HepG2 (cell line): ENCODE measurements around the gene GPATCH3. TPM values are rescaled to one million over a fixed set of nuclear protein-coding genes. Genes with fewer than 3 reads are reported as not detected.

Source experiments
- ATAC-seq: fragments of 200-7000 bp; cut with Tn5 transposase; 3 replicates; pipeline ENCODE4 v1.9.1; 2020; ENCODE audit warnings: mild to moderate bottlenecking, moderate library complexity
- BruUV-seq: library from RNA; stranded (reverse); fragments of 400-500 nt; replicated peaks from 2 replicates; lab custom pipeline; 2021; lab: Mats Ljungman, UMichigan
- CTCF ChIA-PET: fragments of 300-600 bp; formaldehyde crosslinking; extraction: SDS; loops from one replicate; lab custom pipeline; 2021; ENCODE audit warnings: low total read pairs, inconsistent platforms, low intra/inter-chr PET ratio; lab: Yijun Ruan, JAX
- POLR2A ChIA-PET: fragments of 350-600 bp; sonication (Branson Sonifier 250); formaldehyde crosslinking; loops from one replicate; lab custom pipeline; 2020; ENCODE audit warnings: antibody characterized with exemption, inconsistent platforms; lab: Yijun Ruan, JAX
- DNase-seq: peaks from one replicate; pipeline ENCODE4 v3.0.0-alpha.2; 2015; ENCODE audit warnings: low spot score
- FAIRE-seq: peaks from 3 replicates; lab custom pipeline; 2011; peaks lifted over from hg19 to GRCh38; lab: Jason Lieb, UNC
- H2AFZ ChIP-seq: one replicate; pipeline ENCODE4 v1.6.1; 2011; ENCODE audit warnings: low read length, inconsistent platforms
- H3K27ac ChIP-seq: fragments of 300-600 bp; 3 replicates; pipeline ENCODE4 v1.8.0; 2011; ENCODE audit warnings: mixed run types, mild to moderate bottlenecking, mixed read lengths, low read length, inconsistent platforms; ENCODE audit not compliant: insufficient read depth; ENCODE audit errors: extremely low read length
- H3K27me3 ChIP-seq, 2 experiments: fragments of 200-600 bp in 1 of 2; 2 replicates in 1 of 2; 3 replicates in 1 of 2; pipeline versions ENCODE4 v1.6.0 to v1.8.0; 2011; ENCODE audit warnings: low read length in 2 of 2, mild to moderate bottlenecking in 2 of 2, moderate library complexity in 2 of 2, inconsistent platforms in 1 of 2; ENCODE audit not compliant: insufficient read depth in 2 of 2, control insufficient read depth in 1 of 2
- H3K36me3 ChIP-seq, 2 experiments: fragments of 200-600 bp in 1 of 2; replicated peaks in 1 of 2; 2 replicates in 1 of 2; 3 replicates in 1 of 2; pipeline versions ENCODE4 v1.5.1 to v1.8.0; 2011; ENCODE audit warnings: low read length in 2 of 2, inconsistent platforms in 1 of 2; ENCODE audit not compliant: insufficient read depth in 2 of 2, control insufficient read depth in 1 of 2
- H3K4me1 ChIP-seq: 2 replicates; pipeline ENCODE4 v1.5.1; 2012; ENCODE audit warnings: low read length, inconsistent platforms; ENCODE audit not compliant: insufficient read depth
- H3K4me2 ChIP-seq: 2 replicates; pipeline ENCODE4 v1.6.0; 2011; ENCODE audit warnings: low read depth, low read length, inconsistent platforms
- H3K4me3 ChIP-seq, 3 experiments: fragments of 200-600 bp in 1 of 3; sonication (generic), shearing (Covaris generic) in 1 of 3; replicated peaks in 1 of 3; 2 replicates each; pipeline ENCODE4 v1.5.1; 2011 to 2016; ENCODE audit warnings: low read length in 3 of 3, inconsistent platforms in 2 of 3, low read depth in 2 of 3, mild to moderate bottlenecking in 2 of 3, control low read depth in 1 of 3, mixed read lengths in 1 of 3; ENCODE audit not compliant: insufficient read depth in 1 of 3
- H3K79me2 ChIP-seq: one replicate; pipeline ENCODE4 v1.6.1; 2011; ENCODE audit warnings: low read length, inconsistent platforms; ENCODE audit not compliant: insufficient read depth
- H3K9ac ChIP-seq: 2 replicates; pipeline ENCODE4 v1.6.0; 2011; ENCODE audit warnings: mild to moderate bottlenecking, low read depth, low read length, inconsistent platforms; ENCODE audit not compliant: insufficient read depth
- H3K9me3 ChIP-seq: 2 replicates; pipeline ENCODE4 v1.5.1; 2012; ENCODE audit warnings: mild to moderate bottlenecking, low read length
- H4K20me1 ChIP-seq: 2 replicates; pipeline ENCODE4 v1.6.0; 2011; ENCODE audit warnings: inconsistent platforms, mild to moderate bottlenecking, low read length, moderate library complexity; ENCODE audit not compliant: insufficient read depth
- CREM ChIP-seq, 2 experiments: sonication (generic) in 1 of 2; formaldehyde crosslinking in 1 of 2; IDR thresholded peaks; 2 replicates each; pipeline versions ENCODE4 v1.4.0 to v1.6.1; 2016 to 2020; ENCODE audit warnings: antibody characterized with exemption in 1 of 2, mild to moderate bottlenecking in 1 of 2, missing genetic modification reagents in 1 of 2
- HHEX ChIP-seq: IDR thresholded peaks from 2 replicates; pipeline ENCODE4 v1.6.1; 2016; ENCODE audit warnings: control low read depth
- HIVEP1 ChIP-seq: sonication (generic); formaldehyde crosslinking; IDR thresholded peaks from 2 replicates; pipeline ENCODE4 v1.4.0; 2020; ENCODE audit warnings: mild to moderate bottlenecking, missing genetic modification reagents
- KDM4B ChIP-seq: sonication (generic); formaldehyde crosslinking; IDR thresholded peaks from 2 replicates; pipeline ENCODE4 v1.4.0; 2020; ENCODE audit warnings: missing genetic modification reagents
- MZF1 ChIP-seq: sonication (generic); formaldehyde crosslinking; IDR thresholded peaks from 2 replicates; pipeline ENCODE4 v1.8.1; 2023; ENCODE audit warnings: mild to moderate bottlenecking, missing genetic modification reagents, borderline replicate concordance
- PHF20 ChIP-seq: sonication (generic); formaldehyde crosslinking; IDR thresholded peaks from 2 replicates; pipeline ENCODE4 v1.5.0; 2020; ENCODE audit warnings: mild to moderate bottlenecking, missing genetic modification reagents
- REPIN1 ChIP-seq: sonication (generic); formaldehyde crosslinking; IDR thresholded peaks from 2 replicates; pipeline ENCODE4 v1.8.0; 2022; ENCODE audit warnings: missing genetic modification reagents, low read depth, mild to moderate bottlenecking, borderline replicate concordance
- ZNF180 ChIP-seq: sonication (generic); formaldehyde crosslinking; IDR thresholded peaks from 2 replicates; pipeline ENCODE4 v1.4.0; 2020; ENCODE audit warnings: low read depth, missing genetic modification reagents, borderline replicate concordance
- ZNF431 ChIP-seq: sonication (generic); formaldehyde crosslinking; IDR thresholded peaks from 2 replicates; pipeline ENCODE4 v1.9.0; 2022; ENCODE audit warnings: missing genetic modification reagents, low read depth, mild to moderate bottlenecking, borderline replicate concordance
- ZNF615 ChIP-seq: sonication (generic); formaldehyde crosslinking; IDR thresholded peaks from 2 replicates; pipeline ENCODE4 v1.5.0; 2020; ENCODE audit warnings: mild to moderate bottlenecking, missing genetic modification reagents, borderline replicate concordance
- WGBS: methylation state at CpG from one replicate; pipeline ENCODE4 v1.1.6; 2017; ENCODE audit warnings: low lambda C conversion rate; 5-methylcytosine and 5-hydroxymethylcytosine counted together
- in situ Hi-C: cut with HindIII; loops from 2 replicates; pipeline ENCODE4 v1.10.0; 2017; ENCODE audit warnings: low pct_unique_long_range_greater_than_20kb; ENCODE audit not compliant: extremely low pct_ligation_motif_present
- intact Hi-C: fragments of 100-400 bp; cut with micrococcal nuclease; formaldehyde crosslinking; loops from one replicate; pipeline ENCODE4 v1.10.0; 2022; ENCODE audit not compliant: unreplicated experiment
- polyA plus RNA-seq, 8 experiments: library from polyadenylated mRNA; depleted of rRNA in 3 of 8; stranded (reverse) in 7 of 8; unstranded in 1 of 8; fragments of >200 nt; fragmentation: Illumina TruSeq in 4 of 8; extraction: Trizol in 4 of 8; gene quantifications; 2 replicates each; pipeline versions ENCODE4 v1.2.1 to v1.2.3, GENCODE V29; 2011 to 2016; ENCODE audit warnings: low read depth in 4 of 8, missing spikeins in 1 of 8, mixed read lengths in 1 of 8; ENCODE audit not compliant: insufficient read depth in 1 of 8
- total RNA-seq, 5 experiments: library from RNA; depleted of rRNA; stranded (reverse); fragments of >200 nt; fragmentation: Illumina TruSeq; extraction: Trizol; gene quantifications; 2 replicates each; pipeline ENCODE4 v1.2.3, GENCODE V29; 2016; ENCODE audit warnings: low read depth in 1 of 5
- TF ChIP-seq, protein P1 (sequence below): IDR thresholded peaks from 2 replicates; pipeline ENCODE4 v1.6.1; 2016; ENCODE audit warnings: missing compliant biosample characterization, missing genetic modification reagents, borderline replicate concordance

The GPATCH3 gene
- total and polyA plus RNA-seq, 2 of the 13 experiments (the other 11 are each of a cell fraction or from before 2014, with no cell fraction given): 8.3 to 11.0 TPM

- ChIA-PET POLR2A (interaction anchor here (0.8 kb wide), 2 partner anchors 23 to 52 kb away, joined by 3 read pairs; partner anchors contain the start of gene NR0B2), CTCF (interaction anchor here (1.1 kb wide), 1 partner anchor 16 kb away, joined by 4 read pairs; no protein-coding TSS in a partner anchor)
- Histone ChIP-seq H3K4me2 (peak overlapping the region; percentile 99), H3K36me3 (no peaks in the 10 kb centered on the region), H3K9me3 (no peaks in the 10 kb centered on the region), H3K4me3 (0 out of 6 replicates have a peak overlapping the region, but pooled peaks of 1 of the 3 experiments have one; percentile 3), H2AFZ (no peak overlapping the region), H3K79me2 (no peaks in the 10 kb centered on the region), H3K27ac (no peak overlapping the region), H3K9ac (no peak overlapping the region; the same call in 1 of the 2 replicates), H4K20me1 (no peaks in the 10 kb centered on the region), H3K4me1 (peaks cover 47% of the 10 kb centered on the region), H3K27me3 (no peaks in the 10 kb centered on the region)
- intact Hi-C loops: no loop called here
- DNase-seq (no peak), FAIRE-seq (no peak), ATAC-seq (no peak)
- 45% methylated on average over 5 of the region's 7 CpGs for WGBS
- in situ Hi-C loops: no loop called here
- no peak for TF ChIP-seq CREM (IDR thresholded peaks at IDR 0.05)
- no peak for TF ChIP-seq CREM (CRISPR knock-in tag; IDR thresholded peaks at IDR 0.05)
- no peak for TF ChIP-seq HIVEP1 (CRISPR knock-in tag)
- no peak for TF ChIP-seq ZNF431
- TF ChIP-seq ZNF180 (CRISPR knock-in tag): no peak
- no peak for TF ChIP-seq REPIN1 (CRISPR knock-in tag)
- no peak for TF ChIP-seq HHEX
- TF ChIP-seq ZNF615: no peak
- TF ChIP-seq, protein P1, sequence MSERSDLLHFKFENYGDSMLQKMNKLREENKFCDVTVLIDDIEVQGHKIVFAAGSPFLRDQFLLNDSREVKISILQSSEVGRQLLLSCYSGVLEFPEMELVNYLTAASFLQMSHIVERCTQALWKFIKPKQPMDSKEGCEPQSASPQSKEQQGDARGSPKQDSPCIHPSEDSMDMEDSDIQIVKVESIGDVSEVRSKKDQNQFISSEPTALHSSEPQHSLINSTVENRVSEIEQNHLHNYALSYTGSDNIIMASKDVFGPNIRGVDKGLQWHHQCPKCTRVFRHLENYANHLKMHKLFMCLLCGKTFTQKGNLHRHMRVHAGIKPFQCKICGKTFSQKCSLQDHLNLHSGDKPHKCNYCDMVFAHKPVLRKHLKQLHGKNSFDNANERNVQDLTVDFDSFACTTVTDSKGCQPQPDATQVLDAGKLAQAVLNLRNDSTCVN (CRISPR knock-in tag): no peak
- TF ChIP-seq PHF20 (CRISPR knock-in tag): no peak
- no peak for TF ChIP-seq MZF1
- TF ChIP-seq KDM4B: no peak
- BruUV-seq: no TSS peak
Measured at GRCh38 chr1:26861889-26862378, 38.3 kb downstream of the GPATCH3 start.
